HG02798 (cell line): ENCODE results near the gene ZNF471.

Experiments used
- ATAC-seq: cut with Tn5 transposase; IDR thresholded peaks from one replicate; pipeline ENCODE4 v1.9.1; 2021; ENCODE audit warnings: mild to moderate bottlenecking; ENCODE audit not compliant: unreplicated experiment, poor library complexity

ZNF471 gene

GRCh38 chr19:56572589-56572988 lies 64.9 kb downstream of the ZNF471 start:
- ATAC-seq = no peak

GRCh38 chr19:56573914-56574313 lies 66.3 kb downstream of the ZNF471 start:
- ATAC-seq = no peak

GRCh38 chr19:56577719-56578602 lies 70.3 kb downstream of the ZNF471 start:
- no peak for ATAC-seq
